Pons (tissue), 1 donor: ENCODE results near the gene ROPN1L.

Experiments used
- DNase-seq: peaks from one replicate; pipeline ENCODE4 v3.0.0-alpha.2; 2016; ENCODE audit warnings: low spot score

ROPN1L gene

DNA sequence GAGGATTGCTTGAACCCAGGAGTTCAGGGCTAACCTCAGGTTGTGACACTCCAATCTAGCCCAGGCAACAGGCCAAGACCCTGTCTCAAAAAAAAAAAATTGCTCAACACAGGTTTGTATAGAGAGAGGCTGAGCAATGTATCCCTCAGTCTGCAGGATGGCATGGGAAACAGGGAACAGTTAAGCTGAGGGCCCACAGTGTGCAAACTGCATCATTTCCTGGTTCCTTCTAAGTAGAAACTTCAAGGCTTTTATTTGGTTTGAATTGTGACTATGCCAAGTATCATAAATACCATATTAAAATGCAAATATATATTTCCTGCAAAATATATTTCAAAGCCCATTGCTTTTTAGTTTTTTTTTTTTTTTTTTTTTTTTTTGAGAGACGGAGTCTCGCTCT lies 13.7 kb upstream of the ROPN1L start:
- DNase-seq = no peak

DNA sequence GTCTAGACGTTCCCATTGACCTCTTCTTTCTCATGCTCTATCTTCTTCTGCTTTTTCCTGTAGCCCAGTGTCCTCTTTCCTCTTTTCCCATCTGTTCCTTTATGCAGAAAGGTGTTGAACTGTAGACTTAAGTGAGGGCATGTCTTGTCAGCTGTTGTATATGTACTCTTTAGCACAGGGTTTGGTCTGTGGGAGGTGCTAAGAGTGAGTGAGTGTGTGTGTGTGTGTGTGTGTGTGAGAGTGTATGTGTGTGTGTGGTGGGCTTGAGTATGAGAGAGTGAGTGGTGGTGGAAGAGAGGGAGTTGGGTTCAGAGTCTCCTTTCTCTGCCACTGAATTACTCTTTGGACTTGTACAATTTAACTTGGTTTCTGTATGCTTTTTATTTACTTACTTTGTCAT lies 10.3 kb upstream of the ROPN1L start:
- DNase-seq = no peak

DNA sequence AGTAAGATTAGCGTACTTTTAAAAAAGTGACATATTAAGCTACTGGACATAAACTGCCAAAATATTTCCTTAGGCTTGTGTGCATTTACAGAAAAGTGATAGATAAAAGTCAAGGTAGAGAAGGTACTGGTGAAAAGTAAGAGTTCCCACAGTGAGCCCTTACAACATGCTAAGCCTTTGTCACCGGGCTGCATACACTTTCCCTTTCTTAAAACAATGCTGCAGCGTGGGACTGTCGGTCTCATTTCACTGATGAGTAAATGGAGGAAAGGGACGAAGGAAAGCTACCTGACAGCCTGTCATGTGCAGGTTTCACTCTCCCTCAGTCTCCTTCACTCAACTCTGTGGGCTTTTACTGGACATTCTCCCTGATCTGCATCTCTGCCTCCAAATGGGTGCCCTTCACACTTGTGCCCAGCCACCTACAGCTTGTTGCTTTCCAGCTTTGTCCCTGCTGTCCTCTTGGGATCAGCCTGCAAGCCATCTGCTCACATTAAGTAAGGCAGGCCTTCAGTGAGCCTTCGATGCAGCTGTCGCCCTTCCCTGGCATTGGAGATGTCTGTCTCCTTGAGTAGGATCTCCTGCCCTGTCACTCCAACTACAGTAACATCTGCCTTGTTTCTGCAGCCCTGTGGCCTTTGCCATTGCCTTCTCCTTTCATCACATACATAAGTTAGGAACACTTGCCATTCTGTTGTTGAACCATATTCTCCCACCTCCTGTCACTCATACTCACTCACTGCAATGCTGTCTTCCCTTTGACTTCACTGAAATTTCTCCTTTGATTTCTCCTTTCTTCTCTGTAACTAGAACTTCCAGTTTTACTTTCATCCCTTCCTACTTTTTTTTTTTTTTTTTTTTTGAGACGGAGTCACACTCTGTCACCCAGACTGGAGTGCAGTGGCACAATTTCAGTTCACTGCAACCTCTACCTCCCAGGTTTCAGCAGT lies 9.3 kb upstream of the ROPN1L start:
- peak; percentile 20 for DNase-seq

DNA sequence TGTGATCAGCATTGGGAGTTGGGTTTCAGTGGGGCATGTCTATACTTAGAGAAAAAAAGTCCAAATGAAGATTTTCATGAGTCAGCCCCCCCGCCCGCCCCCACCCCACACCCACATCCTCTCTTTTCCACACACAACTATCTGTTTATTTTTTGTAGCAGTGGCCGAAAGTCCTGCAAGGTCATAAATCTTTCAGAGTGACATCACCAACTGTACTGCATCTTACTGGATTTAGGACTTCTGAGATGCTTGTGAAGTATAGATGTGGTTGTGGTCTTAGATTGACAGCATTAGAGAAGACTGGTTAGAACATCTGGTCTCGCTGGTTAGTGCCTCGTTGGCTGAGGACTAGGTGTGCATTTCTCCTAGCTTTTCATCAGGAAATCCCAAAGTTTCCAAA lies 7.3 kb upstream of the ROPN1L start:
- no peak for DNase-seq

DNA sequence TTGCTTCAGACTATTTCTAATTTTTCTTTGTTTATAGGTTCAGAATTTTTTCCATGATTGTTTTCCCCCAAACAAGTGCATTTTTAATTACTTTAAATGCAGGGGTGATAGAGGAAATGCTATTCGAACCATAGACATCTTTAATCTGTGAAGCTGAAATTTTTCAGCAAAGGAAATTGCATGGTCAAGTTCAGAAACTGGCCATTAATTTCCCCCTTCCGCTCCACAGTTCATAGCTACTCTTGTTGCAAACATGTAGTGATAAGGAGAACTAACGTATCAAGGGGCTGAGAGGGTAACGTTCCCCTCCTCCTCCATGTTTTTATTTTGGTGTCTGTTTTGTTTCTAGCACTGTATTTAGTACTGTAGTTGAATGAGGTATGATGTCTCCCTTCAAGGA lies 3.4 kb upstream of the ROPN1L start:
- no peak for DNase-seq

DNA sequence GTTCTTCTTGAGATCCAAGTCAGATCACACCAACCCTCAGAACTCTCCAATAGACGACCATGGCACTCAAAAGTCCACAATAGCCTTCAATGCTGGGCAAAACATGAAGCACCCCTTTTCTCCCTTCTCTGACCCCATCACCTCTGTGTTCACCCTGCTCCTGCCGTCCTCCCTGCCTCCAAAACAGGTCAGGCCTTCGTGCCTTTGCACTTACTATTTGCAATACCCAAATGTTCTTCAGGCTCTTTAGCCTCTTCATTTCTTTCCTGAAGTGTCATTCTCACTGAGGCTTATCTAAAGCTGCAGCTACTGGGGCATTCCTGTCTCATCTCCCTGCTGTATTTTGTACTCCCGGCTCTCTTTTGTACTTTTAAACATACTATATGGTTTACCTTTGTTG lies 2.0 kb upstream of the ROPN1L start:
- no peak for DNase-seq

DNA sequence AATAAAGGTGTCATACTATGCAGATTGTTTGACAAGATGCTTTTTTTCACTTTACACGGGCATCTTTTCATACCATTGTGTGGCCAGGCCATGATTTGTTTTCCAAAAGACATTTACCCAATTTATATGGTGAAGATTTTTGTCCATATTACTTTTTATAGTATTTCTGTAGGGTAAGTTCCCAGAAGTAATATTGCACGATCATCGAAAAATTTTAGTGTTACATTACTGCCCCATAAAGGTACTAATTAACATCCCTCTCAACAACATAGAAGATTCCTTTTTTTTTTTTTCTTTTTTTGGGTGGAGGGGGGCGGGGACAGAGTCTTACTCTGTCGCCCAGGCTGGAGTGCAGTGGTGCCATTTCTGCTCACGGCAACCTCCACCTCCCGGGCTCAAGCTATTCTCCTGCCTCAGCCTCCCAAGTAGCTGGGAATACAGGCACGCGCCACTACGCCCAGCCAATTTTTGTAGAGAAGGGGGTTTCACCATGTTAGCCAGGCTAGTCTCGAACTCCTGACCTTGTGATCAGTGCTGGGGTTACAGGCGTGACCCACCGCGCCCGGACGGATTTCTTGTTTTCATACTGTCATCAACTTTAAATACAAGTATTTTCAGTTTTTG lies 1.2 kb upstream of the ROPN1L start:
- DNase-seq = no peak

DNA sequence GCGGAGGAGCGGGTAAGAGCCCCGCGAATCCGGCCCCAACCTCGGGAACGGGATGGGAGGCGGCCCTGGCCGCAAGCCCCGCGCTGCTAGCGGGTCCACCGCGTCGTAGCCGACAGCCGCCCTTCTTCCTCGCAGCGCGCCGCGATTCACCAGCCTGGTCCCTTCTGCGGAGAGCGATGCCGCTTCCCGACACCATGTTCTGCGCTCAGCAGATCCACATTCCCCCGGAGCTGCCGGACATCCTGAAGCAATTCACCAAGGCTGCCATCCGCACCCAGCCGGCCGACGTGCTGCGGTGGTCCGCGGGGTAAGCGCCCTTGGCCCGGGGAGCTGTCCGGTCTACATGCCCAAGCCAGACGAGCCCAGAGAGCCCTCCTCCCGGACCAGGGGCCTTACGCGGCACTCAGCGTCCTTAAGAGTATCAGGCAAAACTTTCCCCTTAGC lies 335 bp downstream of the ROPN1L start:
- no peak for DNase-seq

DNA sequence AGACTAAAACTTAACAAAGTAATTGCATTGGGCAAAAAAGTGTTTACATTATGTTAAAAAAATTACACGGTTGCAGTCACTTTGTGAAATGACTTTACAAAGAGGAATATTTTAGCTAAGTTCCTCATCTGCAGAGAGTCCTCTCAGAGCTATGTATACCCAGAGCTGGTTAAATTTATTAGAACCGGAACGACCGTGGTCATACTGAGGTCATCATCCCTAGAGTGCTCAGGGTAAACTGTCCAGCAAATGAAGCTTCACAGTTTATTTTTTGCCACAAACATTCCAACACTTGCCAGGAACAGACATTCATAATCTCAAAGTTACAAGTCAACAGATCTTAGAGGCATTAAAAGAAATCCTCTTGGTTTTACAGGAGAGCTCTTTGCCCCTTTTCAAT lies 897 bp downstream of the ROPN1L start:
- no peak for DNase-seq

DNA sequence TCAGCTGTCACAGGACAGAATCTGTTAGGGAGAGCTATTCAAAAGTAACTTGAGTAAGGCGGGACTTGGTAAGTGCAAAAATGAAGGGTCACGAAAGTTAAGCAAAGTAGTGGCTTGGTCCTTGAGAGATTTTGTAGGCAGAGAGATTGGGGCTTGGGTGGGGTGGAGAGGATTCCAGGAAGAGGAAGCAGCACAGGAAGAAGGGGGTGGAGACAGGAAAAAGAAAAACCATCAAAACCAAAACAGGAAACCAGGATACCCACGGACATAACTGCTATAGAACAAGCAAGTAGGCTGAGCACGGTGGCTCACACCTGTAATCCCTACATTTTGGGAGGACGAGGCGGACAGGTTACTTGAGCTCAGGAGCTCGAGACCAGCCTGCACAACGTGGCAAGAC lies 3.7 kb downstream of the ROPN1L start:
- no peak for DNase-seq

DNA sequence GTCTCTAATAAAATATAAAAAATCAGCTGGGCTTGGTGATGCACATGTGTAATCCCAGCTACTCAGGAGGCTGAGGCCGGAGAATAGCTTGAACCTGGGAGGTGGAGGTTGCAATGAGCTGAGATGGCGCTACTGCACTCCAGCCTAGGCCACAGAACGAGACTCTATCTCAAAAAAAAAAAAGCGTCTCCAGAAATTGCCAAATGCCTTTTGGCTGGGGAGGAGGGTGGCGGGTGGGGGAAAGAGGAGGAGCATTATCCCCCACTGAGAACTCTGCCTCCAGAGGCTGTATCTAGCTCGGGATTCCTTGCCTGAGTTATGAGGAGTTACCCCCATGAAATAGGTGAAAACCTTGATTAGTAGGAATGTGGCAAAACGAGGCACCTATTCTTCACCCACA lies 4.8 kb downstream of the ROPN1L start:
- no peak for DNase-seq

DNA sequence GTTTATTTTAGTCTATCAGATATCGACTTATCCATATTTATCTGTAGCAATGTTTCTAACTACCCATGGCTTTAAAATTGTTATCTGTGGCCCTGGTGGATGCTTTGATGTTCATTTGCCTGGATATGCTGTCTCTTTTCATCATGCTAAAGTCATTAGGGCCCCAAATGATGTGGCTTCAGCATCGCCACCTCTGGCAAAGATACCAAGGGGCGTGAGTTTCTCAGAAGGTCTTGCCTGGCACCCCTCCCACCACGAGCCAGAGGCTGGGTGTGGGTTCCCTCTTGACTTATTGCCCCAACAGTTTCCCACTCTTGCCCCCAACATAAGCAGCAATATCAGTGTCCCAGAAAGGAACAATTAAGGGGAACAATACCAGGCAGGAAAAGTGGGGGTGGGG lies 5.4 kb downstream of the ROPN1L start:
- no peak for DNase-seq

DNA sequence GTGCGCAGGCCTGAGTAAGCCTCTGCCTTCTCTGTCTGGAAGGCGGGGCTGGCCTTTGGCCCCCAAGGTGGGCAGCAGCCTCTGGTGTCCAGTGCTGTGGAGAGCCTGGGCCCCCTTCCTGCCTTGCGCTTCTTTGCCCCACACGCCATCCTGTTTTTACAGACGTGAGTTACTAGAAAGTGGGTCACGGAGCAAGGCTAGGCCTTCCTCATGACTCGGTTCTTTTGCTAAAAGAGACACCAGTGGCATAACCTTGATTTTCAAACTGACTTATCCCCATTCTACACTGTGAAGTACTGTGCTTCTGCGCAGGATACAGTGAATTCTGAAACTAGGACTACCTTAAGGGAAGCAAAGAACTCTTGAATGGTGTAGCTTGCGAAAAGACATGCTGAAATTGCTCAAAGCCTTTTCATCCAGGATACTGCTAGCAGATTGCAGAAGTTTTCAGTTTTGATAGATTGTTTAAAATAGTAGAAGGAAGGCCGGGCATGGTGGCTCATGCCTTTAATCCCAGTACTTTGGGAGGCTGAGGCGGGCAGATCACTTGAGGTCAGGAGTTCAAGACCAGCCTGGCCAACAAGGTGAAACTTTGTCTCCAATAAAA lies 7.2 kb downstream of the ROPN1L start:
- no peak for DNase-seq

DNA sequence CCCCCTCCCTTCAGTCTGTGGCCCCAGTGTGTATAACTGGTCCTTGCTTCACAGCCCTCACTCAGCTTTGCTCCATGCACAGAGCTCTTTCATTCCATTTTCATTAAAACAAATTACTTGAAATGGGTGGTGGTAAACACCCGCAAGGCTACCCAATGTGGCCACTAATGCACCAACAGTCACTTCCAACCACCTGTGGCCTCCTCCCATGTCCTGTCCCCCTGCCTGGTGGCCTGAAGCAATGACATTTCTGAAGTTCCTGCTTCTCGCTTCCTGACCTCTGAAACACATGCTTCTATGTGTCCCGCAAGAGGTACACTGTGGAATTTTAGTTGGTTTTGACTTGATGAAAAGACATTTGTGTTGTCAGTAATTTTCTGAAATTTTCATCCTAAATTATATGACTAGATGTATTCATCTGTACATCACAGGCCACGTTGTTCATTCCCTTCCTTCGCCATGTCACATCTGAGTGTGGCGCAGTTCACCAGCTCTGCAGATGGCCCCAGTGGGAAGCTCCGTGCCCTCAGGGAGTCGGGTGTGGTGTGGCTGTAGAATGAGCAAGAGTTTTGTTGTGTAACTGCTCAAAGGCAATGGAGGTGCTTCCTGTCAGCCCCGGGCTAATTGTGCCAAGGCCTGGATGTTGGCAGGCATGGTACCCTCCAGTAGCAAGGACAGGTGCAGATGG lies 9.6 kb downstream of the ROPN1L start:
- no peak for DNase-seq

DNA sequence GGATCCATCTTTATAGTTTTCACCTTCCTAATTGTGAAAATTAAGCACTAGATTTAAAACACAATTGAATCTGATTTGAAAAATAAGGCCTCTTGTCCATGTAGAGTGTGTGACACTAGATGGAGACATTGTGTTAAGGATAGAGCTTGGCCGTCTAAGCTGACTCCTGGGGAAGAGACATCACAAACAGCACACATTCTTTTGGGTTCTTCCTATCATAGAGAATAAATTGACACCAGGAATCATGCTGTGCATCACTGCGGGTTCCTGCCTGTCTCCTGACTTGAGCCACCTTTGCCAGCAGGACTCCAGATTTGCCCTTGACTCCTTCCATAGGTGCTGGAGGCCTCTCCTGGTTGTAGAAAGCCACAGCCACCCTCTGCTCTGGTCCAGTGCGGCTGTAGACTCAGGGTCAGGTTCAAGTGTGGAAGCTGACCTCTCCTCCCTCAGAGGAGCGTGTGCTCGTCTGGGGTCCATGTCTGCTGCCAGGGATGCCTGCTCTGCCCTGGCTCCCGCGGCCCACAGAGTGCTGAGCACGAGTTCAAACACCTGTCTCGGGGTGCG lies 11.2 kb downstream of the ROPN1L start:
- DNase-seq = peak; percentile 89

DNA sequence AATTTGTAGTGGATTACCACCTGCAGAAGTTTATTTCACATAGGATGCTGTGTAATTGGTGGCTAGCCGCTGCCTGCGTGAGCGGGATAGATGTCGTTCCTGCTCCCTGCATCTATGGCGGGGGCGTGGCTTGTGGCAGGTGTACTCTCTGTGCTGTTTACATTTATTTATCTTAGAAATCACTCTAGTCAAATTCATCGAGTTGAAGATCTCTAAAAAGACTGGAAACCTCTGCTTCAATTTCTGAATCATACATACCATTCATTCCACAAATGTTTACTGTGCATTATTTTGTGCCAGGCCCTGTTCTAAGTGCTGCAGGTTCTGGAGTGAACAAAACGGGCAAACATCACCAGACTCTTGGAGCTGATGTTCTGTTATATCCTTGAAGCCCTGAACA lies 11.9 kb downstream of the ROPN1L start:
- no peak for DNase-seq

DNA sequence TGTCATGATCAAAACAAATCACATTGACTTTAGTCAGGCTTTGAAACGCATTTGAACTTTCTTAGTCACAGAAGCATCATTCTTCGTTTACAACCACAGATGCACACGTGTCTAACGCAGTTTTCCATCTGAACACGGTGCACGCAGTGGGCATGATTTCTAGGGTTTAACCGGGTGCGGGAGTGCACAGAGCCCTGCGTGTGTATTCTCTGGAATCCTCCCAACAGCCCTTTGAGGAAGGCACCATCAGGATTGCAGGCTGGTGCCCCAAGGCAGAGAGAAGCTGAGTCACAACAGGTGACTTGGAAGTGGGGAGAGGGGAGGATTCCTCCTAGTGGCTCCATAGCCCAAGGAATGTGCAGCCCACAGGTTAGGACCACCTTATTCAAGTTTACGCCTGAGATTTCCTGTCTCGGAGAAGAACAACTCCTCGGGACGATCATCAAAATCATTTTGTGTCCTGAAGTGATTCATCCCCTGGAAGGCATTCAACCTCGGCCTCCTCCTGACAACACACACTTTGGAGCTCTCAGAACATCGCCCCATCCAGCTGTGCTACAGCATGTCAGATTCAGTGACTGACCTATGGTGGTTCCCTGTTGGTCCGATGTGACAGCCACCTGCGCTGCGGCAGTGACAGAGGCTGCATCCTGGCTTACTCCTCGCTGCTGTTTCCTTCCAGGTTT lies 13.1 kb downstream of the ROPN1L start:
- no peak for DNase-seq

DNA sequence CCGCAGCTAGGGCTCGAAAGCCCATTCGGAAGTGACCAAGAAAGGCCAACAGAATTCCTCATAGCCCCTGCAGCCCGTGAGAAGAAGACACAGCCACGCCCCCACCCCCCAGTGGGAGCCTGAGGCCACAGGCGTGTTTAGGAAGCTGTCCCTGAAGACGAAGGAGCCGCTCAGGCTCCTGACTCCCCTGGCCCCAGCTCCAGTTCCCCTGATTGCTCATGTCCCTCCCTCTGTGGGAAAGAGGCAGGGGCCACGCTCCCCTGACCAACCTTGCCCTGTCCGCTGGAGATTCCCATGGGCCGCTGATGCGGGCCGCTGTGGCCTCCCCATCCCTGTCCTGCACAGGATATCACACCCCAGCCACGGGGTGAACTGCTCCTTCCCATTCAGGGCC lies 13.6 kb downstream of the ROPN1L start:
- no peak for DNase-seq

DNA sequence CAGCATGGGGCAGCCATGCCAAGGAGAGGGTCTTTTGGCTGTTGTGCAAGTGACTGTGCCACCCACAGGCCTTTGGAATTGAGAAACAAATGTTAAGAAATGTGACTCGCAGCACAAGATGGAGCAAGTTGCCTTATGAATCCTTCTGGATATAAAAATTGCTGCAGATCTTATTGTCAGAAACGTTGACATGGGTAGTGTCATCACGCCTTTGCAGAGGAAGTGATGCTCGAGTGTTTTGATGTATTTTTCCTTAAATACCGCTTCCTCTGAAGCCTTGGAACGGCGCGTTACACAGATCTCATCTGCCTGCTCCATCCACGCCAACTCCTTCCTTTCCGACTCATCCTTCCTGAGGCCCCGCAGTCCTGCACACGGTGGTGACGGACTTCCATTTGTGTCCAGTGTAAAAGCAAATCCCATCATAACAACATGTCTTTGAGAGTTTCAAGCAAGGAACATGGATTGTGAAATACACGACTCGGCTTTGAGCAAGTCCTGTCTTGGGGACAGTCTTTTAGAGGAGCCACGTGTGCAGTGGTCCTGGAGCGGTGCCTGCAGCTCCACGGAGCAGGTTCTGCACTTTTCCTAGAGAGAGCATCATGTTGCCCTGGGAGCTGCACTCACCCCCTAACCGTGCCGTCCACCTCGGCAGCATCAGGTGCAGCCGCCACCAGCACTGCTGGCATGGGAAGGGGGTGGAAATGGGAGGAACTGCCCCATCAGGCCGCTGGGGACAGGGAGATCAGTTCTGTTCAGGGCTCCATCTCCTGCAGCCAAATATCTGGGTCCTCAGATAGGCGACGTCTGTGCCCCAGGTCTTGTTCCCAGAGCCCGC lies 15.1 kb downstream of the ROPN1L start:
- no peak for DNase-seq

DNA sequence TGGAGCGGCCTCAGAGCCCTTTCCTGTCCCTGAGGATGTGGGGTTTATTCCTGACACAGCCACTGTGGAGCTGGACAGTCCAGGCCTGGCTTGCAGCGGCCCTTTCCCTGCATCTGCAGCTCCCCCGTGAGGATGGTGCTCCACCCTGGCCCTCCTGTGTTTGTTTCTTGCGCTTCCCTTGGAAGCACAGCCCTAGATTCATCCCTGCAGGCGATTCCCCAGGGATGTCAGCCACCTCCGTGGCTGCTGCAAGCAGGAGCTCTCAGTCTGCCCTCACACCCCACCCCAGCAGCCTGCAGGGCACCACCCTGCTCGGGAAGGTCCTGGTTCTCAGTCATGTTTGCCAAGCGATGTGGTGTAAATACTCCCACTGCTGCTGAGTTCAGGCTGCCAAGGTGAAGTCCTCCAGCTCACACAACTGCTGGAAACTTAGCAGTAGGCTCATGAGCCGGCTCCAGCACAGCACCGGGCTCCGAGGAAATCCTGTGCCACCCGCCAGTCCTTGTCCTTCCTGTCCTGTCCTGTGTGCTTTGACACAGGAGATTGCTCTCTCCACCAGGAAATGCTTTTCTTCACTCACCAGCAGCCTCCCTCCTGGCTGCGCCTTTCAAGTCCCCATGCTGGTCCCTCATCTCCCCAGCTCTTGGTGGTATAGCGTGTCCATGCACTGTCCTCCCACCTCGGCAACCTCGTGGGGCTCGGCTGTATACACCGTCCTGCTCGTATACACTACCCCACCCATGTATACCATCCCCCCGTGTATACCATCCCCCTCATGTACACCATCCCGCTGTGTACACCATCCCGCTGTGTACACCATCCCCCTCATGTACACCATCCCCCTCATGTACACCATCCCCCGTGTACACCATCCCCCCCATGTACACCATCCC lies 16.2 kb downstream of the ROPN1L start:
- no peak for DNase-seq
